HUDEP-2 (cell line): Measurements from ENCODE around the gene ADGRV1.
"Not testable (repeated sequence)": the region's sequence is repeated elsewhere in the genome, so short reads cannot be mapped to it uniquely, and the experiment has no call there.

Experiments
- DNase-seq, 76 experiments: peaks; one replicate each; lab custom pipeline; 2025; ENCODE audit not compliant: unreplicated experiment in 76 of 76; lab: John Stamatoyannopoulos, UW

The ADGRV1 gene

DNA sequence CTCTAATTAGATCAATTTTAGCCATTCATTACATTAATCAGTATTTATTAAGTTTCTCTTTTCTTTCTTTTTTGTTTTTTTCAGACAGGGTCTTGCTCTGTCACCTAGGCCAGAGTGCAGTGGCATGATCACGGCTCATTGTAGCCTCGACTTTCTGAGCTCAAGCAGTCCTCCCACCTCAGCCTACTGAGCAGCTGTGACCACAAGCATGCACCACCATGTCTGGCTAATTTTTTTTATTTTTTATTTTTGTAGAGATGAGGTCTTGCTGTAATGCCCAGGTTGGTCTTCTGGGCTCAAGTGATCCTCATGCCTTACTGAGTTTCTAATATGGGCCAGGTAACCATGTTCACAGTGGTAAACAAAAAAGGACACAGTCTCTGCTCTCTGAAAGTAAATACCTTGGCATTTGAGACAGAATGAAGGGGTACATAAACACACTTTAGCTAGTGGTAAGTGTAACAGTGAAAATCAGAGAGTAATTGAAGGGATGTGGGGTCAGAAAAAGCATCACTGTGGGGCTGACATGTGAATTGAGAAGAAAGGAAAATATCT lies 336.3 kb downstream of the ADGRV1 start:
- DNase-seq: no peak

DNA sequence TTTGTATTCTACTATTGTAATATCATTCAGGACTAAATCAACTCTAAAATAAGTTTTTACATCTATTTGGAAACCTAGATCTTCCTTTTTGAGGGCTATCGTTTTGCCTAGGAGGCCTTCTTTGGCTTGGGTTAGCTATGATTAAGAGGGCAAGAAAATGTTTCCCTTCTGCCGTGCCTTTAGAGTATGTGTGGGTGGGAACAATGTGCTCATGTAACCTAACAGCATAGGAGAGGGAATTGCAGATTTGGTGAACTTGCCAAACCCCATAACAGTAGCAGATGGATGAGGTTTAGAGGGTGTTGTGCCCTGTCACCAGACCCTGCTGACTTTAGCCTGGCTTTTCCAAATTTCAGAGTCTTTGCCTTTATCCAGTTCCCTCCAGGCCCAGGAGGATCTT lies 339.0 kb downstream of the ADGRV1 start:
- no peak for DNase-seq

DNA sequence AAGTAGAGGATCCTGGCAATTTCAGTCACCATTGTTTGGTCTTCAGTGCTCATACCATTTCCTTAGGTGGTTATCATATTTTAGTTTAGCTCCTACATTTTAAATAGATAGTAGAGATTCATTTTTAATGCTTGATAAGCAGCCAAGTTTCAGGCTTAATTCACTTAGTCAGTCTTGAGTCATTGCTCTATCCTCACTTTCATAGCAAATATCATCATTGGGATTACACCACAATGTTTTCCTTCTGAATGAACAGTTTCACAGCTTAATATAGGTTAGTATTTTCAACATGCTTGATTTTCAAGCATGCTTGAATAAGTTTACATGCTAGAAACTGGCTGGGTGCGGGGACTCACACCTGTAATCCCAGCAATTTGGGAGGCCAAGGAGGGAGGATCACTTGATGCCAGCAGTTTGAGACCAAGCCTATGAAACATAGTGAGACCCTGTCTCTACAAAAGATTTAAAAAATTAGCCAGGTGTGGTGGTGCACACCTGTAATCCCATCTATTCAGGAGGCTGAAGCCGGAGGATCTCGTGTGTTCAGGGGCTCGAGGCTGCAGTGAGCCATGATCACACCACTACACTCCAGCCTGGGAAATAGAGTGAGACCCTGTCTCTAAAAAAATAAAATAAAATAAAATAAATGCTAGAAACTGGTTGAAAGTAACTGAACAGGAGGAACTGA lies 339.9 kb downstream of the ADGRV1 start:
- no peak for DNase-seq

GRCh38 chr5:90899014-90899604 lies 340.5 kb downstream of the ADGRV1 start:
- DNase-seq: no peak

DNA sequence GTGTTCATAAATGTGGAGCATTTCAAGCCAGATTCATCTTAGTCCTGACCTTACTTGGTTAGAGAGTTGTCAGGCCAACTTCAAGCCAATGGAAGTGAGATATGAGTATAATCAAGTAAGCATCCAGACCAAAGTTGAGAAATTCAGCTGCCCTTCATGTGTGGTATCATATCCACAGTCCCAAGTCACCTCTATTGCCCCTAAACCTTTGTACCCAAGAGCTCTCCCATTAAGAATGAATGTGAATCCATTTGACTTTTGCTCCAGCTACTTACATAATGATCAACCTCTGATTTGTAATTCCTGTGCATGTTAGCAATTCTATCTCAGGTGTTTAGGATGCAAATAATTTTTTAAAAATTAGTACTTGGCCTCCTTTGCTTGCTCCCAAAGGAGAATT lies 342.7 kb downstream of the ADGRV1 start:
- DNase-seq: no peak

DNA sequence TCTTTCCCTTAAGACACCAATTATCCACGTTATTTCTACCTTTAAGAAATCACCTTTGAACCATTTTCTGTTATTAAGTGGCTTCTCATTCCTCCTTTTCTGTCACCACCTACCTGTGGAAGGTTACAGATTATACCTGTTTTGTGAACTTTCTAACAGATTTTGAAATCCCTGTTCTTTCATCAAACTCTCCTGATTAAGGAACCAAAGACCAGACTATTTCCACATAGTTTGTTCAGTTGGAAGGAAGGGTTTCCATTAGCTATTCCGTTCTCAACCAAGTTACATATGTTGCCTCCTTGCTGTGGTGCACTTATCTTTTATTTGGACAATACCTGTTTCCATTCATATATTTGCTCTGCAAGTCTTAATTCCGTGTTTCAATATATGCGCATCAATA lies 343.6 kb downstream of the ADGRV1 start:
- no peak for DNase-seq

DNA sequence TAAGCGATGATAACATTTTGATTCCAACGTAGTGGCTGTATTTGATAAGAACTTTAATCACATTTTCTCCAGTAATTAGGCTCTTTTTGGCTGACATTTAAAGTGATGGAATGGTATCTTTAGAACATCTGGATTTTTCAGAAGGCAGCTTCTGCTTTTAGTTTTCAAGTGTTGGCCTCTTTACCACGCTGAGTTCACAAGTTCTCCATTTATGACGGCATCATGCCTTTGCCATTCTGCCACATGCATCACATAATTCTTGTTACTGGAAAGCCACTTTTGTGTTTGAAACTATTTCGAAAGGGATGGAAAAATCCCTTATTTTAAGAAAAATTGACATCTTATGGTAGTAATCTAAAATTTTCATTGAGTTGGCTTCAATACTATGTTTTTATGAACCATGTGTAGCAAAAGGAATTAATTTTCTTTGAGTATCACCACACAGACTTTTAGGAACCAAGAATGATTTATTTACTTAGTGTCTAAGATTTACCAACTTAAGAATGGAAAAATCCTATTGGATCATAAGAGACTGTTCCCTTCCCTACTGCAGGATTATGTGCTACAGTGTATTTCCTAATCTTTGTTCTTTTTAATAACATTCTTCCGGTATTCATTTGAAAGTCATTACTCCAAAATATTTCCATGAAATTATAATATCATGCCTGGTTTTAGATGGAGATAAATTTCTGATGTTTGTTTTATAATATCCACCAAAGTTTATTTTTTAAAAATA lies 344.2 kb downstream of the ADGRV1 start:
- no peak for DNase-seq

DNA sequence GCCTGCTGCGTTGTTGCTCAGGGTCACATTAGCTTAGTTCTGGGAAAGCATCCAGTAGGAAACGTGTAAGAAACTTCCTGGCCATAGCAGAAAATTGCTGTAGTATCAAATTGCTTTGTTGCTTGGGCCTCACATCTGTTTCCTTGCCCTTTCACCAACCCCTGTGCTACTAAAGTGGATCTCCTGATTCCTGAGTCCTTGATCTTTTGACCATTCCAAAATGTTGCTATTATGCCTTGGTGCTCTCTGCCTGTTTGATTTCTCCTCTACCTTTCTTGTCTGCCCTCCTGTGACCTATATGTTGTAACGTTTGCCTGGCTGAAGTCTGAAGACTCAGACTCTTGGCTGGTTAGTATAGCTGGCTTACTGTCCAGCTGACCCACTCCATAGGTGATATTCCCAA lies 350.5 kb downstream of the ADGRV1 start:
- DNase-seq: no peak

- no peak for DNase-seq
Observed at GRCh38 chr5:90909940-90910339, 351.3 kb downstream of the ADGRV1 start.

GRCh38 chr5:90911169-90911568 lies 352.6 kb downstream of the ADGRV1 start:
- no peak for DNase-seq

- DNase-seq: no peak
Observed at GRCh38 chr5:90912476-90912875, 353.9 kb downstream of the ADGRV1 start.

- no peak for DNase-seq
Observed at GRCh38 chr5:90915393-90915792, 356.8 kb downstream of the ADGRV1 start.

- no peak for DNase-seq
Observed at GRCh38 chr5:90916947-90917800, 358.6 kb downstream of the ADGRV1 start.

- no peak for DNase-seq
Observed at GRCh38 chr5:90917928-90918668, 359.5 kb downstream of the ADGRV1 start.

DNA sequence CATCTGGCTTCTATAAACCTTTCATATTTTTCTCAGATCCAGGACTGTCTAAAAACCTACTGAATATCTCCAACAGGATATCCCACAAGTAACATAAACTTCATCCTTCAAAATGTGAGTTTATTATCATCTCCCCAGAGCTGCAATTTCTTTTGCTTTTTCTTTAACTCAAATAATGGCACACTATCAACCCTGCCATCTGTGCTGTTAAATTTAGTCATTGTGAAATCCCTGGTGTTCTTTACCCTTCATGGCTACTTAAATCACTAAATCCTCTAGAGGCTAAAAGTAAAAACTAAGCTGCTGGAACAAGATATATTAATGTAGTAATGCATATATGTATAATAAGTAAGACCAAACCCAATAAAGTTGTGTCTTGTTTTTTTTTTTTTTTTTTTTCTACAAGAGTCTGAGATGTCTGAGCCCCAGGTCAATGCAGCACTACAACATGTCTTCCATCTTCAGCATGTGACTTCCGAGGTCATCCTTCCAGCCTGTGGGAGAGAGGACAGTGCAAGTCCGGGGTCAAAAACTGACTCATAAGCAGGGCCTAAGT lies 362.9 kb downstream of the ADGRV1 start:
- no peak for DNase-seq

DNA sequence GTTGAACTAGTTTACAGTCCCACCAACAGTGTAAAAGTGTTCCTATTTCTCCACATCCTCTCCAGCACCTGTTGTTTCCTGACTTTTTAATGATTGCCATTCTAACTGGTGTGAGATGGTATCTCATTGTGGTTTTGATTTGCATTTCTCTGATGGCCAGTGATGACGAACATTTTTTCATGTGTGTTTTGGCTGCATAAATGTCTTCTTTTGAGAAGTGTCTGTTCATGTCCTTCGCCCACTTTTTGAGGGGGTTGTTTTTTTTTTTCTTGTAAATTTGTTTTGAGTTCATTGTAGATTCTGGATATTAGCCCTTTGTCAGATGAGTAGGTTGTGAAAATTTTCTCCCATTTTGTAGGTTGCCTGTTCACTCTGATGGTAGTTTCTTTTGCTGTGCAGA lies 365.6 kb downstream of the ADGRV1 start:
- not testable (repeated sequence) for DNase-seq

GRCh38 chr5:90929013-90929839 lies 370.6 kb downstream of the ADGRV1 start:
- not testable (repeated sequence) for DNase-seq

DNA sequence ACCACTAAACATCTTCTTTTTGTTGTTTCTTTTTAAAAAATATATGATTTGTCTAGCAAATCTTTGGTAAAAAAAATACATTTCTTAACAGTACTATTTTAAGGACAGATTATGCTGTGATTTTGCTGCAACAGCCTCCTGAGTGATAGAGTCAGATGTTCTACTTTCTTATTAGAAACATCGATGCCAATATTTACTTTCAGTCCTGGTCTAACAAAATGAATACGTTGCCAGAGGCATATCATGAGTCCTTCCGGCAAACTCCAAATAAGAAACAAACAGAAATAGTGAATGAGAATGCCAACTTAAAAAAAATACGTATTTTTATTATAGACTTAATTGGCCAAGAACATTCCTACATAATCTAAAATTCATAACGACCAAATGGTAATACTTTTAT lies 371.5 kb downstream of the ADGRV1 start:
- no peak for DNase-seq
